Stimulated activated CD8-positive, alpha-beta memory T cell treated with anti-CD3 and anti-CD28 coated beads, Interleukin-15, amount 100 ng/mL, for 48 hours (primary cell): ENCODE measurements around the gene ZG16.

Experiments
- DNase-seq, 2 donors: peaks; one replicate each; pipeline ENCODE4 v3.0.0-alpha.2; 2020; ENCODE audit warnings: low read depth in 2 of 2

The ZG16 gene

GRCh38 chr16:29821643-29822115 lies 43.6 kb downstream of the ZG16 start:
- DNase-seq: no peak

GRCh38 chr16:29824589-29825144 lies 46.6 kb downstream of the ZG16 start:
- DNase-seq: no peak

GRCh38 chr16:29825145-29826044 lies 47.3 kb downstream of the ZG16 start:
- peak in 1 of 2 donors; percentile 33 for DNase-seq

- no peak for DNase-seq
Measured at GRCh38 chr16:29826342-29826695, 48.3 kb downstream of the ZG16 start.

GRCh38 chr16:29830774-29831173 lies 52.7 kb downstream of the ZG16 start:
- DNase-seq: no peak

GRCh38 chr16:29831490-29831889 lies 53.4 kb downstream of the ZG16 start:
- no peak for DNase-seq
